Heart left ventricle (tissue), 16 donors: ENCODE measurements around the gene SNX24. TPM values are rescaled to one million over a fixed set of nuclear protein-coding genes. Genes with fewer than 3 reads are reported as not detected.

ENCODE experiments used
- ATAC-seq, 4 donors: fragments of 200-7000 bp; cut with Tn5 transposase; one replicate each; pipeline ENCODE4 v1.9.1; 2020 to 2022; ENCODE audit warnings: moderate library complexity in 4 of 4, mild to moderate bottlenecking in 3 of 4, moderate number of reproducible peaks in 1 of 4
- DNase-seq, 5 donors: peaks; one replicate each; pipeline ENCODE4 v3.0.0-alpha.2; 2020
- H3K27ac ChIP-seq, 12 donors: fragments of 200-600 bp; sonication (generic) in 4 of 12; one replicate each; pipeline versions ENCODE4 v1.5.0 to v1.8.0; 2016 to 2022; ENCODE audit warnings: mild to moderate bottlenecking in 2 of 12
- H3K27me3 ChIP-seq, 9 donors: fragments of 200-600 bp; sonication (generic) in 2 of 9; one replicate each; pipeline versions ENCODE4 v1.5.1 to v1.8.0; 2016 to 2022; ENCODE audit warnings: mild to moderate bottlenecking in 3 of 9
- H3K36me3 ChIP-seq, 9 donors: fragments of 200-600 bp; sonication (generic) in 2 of 9; one replicate each; pipeline versions ENCODE4 v1.5.0 to v1.8.0; 2018 to 2022; ENCODE audit warnings: mild to moderate bottlenecking in 2 of 9
- H3K4me1 ChIP-seq, 12 donors: fragments of 200-600 bp; sonication (generic) in 4 of 12; one replicate each; pipeline versions ENCODE4 v1.5.0 to v1.8.0; 2016 to 2022; ENCODE audit warnings: mild to moderate bottlenecking in 3 of 12
- H3K4me3 ChIP-seq, 12 donors: fragments of 200-600 bp; sonication (generic) in 4 of 12; one replicate each; pipeline versions ENCODE4 v1.5.0 to v1.8.0; 2017 to 2022; ENCODE audit warnings: mild to moderate bottlenecking in 9 of 12, moderate library complexity in 4 of 12
- H3K9me3 ChIP-seq, 12 donors: fragments of 200-600 bp; sonication (generic) in 4 of 12; one replicate each; pipeline versions ENCODE4 v1.5.0 to v1.8.0; 2016 to 2022; ENCODE audit warnings: mild to moderate bottlenecking in 1 of 12
- CTCF ChIP-seq, 12 donors: fragments of 200-600 bp; sonication (generic) in 4 of 12; IDR thresholded peaks; one replicate each; pipeline versions ENCODE4 v1.5.0 to v1.8.0; 2018 to 2022; ENCODE audit warnings: antibody characterized with exemption in 12 of 12, mild to moderate bottlenecking in 5 of 12
- POLR2A ChIP-seq, 2 donors: fragments of 450-650 bp; IDR thresholded peaks; one replicate each; pipeline ENCODE4 v1.6.1; 2017; ENCODE audit warnings: antibody characterized with exemption in 2 of 2, mild to moderate bottlenecking in 2 of 2, moderate library complexity in 2 of 2
- WGBS, 4 donors: extraction: QIAGEN DNeasy Blood & Tissue Kit in 2 of 4; methylation state at CpG; one replicate each; pipeline versions ENCODE4 v1.1.5 to v1.1.7; 2013 to 2018; 5-methylcytosine and 5-hydroxymethylcytosine counted together
- intact Hi-C, 10 donors: fragments of 100-400 bp; cut with DNase I; formaldehyde crosslinking; loops; one replicate each; pipeline versions ENCODE4 v1.11.1 to v1.14.2; 2022
- polyA plus RNA-seq, 2 donors: library from polyadenylated mRNA; stranded (reverse); fragments of 200-250 nt; gene quantifications; one replicate each; pipeline ENCODE4 v1.2.3, GENCODE V29; 2013
- total RNA-seq, 9 donors: library from RNA; depleted of rRNA in 2 of 9; stranded (reverse); fragments of >200 nt in 2 of 9; fragmentation: NEBNext Ultra II Directional in 3 of 9; extraction: Animal tissue kit (Norgen Biotek cat#: 25700) in 3 of 9; gene quantifications; one replicate each; pipeline versions ENCODE4 v1.1.0 to v1.2.4, GENCODE V29; 2016 to 2023
- donor health status: ischemic (EF 13 %, LVEDD 7.1; RV severe dilation, severe dysfunction).
- donor health status: healthy with polysubstance abuse.
- donor health status: DM: no; HTN: yes; CAD: no.
- donor health status: DM: no; HTN: no; CAD: no.
- donor health status: ischemic (EF 25% LVEDD 6.9; RV normal size, moderate dysfunction).
- donor health status: ischemic (EF 25% LVEDD 5.7; RV mildly dilated, moderate dysfunction).
- donor health status: healthy.
- donor health status: DM: yes; HTN: yes; CAD: no.
- donor health status: ischemic (EF 35%, LVEDD 5.7; RV mildly dilated, moderate dysfunction).
- donor health status: nonischemic (EF 11% LVEDD 7.7; RV severe dilation, severe dysfunction).
- donor health status: DM: yes; HTN: yes; CAD: no.
- donor health status: PGD.
- donor health status: ischemic (EF 29% LVEDD 5.4; RV normal size, mild dysfunction).
- donor health status: nonischemic (EF 23%, LVEDD 6.1; RV moderate dilation, normal function).

The SNX24 gene
- total and polyA plus RNA-seq, 11 donors = 10.0 to 21.2 (median 14.8) TPM

- H3K4me3 ChIP-seq = no peak overlapping the region
- peaks cover 0 to under 1% (median 0%) of the 10 kb centered on the region in 12 donors for H3K4me1 ChIP-seq
- peaks cover 0 to 5% (median 0%) of the 10 kb centered on the region in 9 donors for H3K36me3 ChIP-seq
- no peak for DNase-seq
- H3K27me3 ChIP-seq = no peaks in the 10 kb centered on the region
- no peak for ATAC-seq
- no peak overlapping the region for H3K27ac ChIP-seq
- TF ChIP-seq CTCF (IDR thresholded peaks at IDR 0.05) (no peak), POLR2A (IDR thresholded peaks at IDR 0.05) (no peak)
- H3K9me3 ChIP-seq = peaks cover 0 to 24% (median 10%) of the 10 kb centered on the region in 12 donors
- intact Hi-C loops = no loop called here
Observed at GRCh38 chr5:122954719-122955118, 109.3 kb downstream of the SNX24 start.

DNA sequence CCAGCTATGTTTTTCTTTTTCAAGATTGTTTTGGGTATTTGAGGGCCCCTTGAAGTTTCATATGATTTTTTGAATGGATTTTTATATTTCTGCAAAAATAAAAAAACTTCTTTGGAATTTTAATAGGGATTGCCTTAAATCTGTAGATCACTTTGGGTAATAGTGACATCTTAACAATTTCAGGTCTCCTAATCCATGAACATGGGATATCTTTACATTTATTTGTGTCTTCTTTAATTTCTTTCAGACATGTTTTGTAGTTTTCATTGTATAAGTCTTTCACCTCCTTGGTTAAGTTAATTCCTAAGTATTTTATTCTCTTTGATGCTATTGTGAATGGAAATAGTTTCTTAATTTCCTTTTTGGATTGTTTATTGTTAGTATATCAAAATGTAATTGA is 112.0 kb downstream of the SNX24 start:
- ATAC-seq = no peak
- peaks cover 0 to 5% (median 0%) of the 10 kb centered on the region in 12 donors for H3K4me1 ChIP-seq
- TF ChIP-seq POLR2A (IDR thresholded peaks at IDR 0.05) (no peak), CTCF (IDR thresholded peaks at IDR 0.05) (no peak)

DNA sequence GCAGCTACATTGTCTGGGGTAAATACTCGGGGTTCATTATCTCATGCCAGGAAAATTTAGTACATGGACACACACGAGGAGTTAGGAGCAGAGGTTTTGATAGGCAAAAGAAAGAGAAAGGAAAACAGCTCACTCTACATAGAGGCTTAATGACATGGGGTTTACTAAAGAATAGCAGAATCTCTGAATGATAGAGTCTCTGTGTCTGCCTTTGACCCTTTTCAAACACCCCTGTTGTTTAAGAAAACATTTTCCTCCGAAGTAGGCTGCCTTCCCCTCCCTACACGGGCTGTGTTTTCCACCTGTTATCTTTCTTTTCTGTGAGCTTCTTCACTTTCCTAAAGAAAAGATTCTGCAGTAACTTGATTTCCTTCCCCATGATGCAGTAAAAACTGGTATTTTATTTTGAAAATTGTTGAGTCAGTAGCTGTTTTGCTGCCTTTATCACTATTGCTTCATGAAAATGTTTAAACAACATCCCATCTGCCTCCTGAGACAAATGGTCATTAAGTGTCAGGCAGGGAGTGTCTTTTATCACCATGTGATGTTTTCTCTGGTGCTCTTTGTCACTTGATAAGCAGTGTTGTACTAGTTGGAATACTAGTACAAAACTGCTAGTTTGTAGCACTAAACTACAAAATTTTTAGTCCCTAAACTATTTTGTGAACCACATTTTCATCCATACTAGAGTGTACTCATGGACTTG is 114.5 kb downstream of the SNX24 start:
- peaks cover 0 to 5% (median 0%) of the 10 kb centered on the region in 12 donors for H3K4me1 ChIP-seq
- H3K4me3 ChIP-seq = no peak overlapping the region
- no peak for DNase-seq
- no peaks in the 10 kb centered on the region for H3K27me3 ChIP-seq
- intact Hi-C loops = no loop called here
- TF ChIP-seq CTCF (IDR thresholded peaks at IDR 0.05) (no peak), POLR2A (IDR thresholded peaks at IDR 0.05) (no peak)
- 48 to 66% (median 54%) methylated on average over 4 of the region's 4 CpGs for WGBS, 4 donors
- H3K9me3 ChIP-seq = peaks cover 0 to 24% (median 10%) of the 10 kb centered on the region in 12 donors
- peaks cover 0 to 5% (median 0%) of the 10 kb centered on the region in 9 donors for H3K36me3 ChIP-seq
- H3K27ac ChIP-seq = no peak overlapping the region
- no peak for ATAC-seq

More for the DNA sequence above, 112.0 kb downstream of the SNX24 start:
- peaks cover 0 to 24% (median 10%) of the 10 kb centered on the region in 12 donors for H3K9me3 ChIP-seq
- H3K27ac ChIP-seq = no peak overlapping the region
- H3K4me3 ChIP-seq = no peak overlapping the region
- H3K27me3 ChIP-seq = no peaks in the 10 kb centered on the region
- DNase-seq = no peak
- intact Hi-C loops = no loop called here
- H3K36me3 ChIP-seq = peaks cover 0 to 5% (median 0%) of the 10 kb centered on the region in 9 donors

DNA sequence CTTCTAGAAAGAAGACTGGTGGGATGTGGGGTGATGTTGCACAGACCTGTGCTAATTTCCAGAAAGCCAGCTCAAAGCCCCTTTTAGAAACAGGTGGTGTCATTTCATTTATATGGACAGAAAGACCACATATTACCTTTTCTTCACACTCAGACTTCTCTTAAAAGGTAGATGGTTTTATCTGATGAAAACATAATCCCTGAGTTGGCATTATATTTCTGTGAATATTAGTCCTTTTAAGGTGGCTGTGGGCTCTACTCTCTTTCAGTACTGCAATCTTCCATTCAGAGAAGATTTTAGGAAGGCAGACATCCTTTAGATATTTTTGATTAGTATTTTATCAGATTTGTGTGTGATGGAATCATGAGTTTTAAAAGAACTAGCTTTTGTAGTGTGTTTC is 117.9 kb downstream of the SNX24 start:
- ATAC-seq (no peak), DNase-seq (no peak)
- Histone ChIP-seq H3K27ac (no peak overlapping the region), H3K4me1 (peaks cover 0 to 5% (median 0%) of the 10 kb centered on the region in 12 donors), H3K9me3 (peaks cover 0 to 4% (median 0%) of the 10 kb centered on the region in 12 donors), H3K4me3 (no peak overlapping the region), H3K27me3 (no peaks in the 10 kb centered on the region), H3K36me3 (no peaks in the 10 kb centered on the region)
- intact Hi-C loops = no loop called here
- TF ChIP-seq POLR2A (IDR thresholded peaks at IDR 0.05) = no peak
- no peak for TF ChIP-seq CTCF (IDR thresholded peaks at IDR 0.05)
